ENCODE results near the gene CYB5D1.
"Not testable (repeated sequence)": the region's sequence is repeated elsewhere in the genome, so short reads cannot be mapped to it uniquely, and the experiment has no call there.

CYB5D1 gene

GRCh38 chr17:7854851-7855659 lies 2.7 kb upstream of the CYB5D1 start, which contains the start of gene TMEM88:
TMEM88 (plus strand) TSS chr17:7855066; CDS start chr17:7855075, 9 bp downstream.
- peaks cover 26% of the 10 kb centered on the region for H3K4me1 ChIP-seq (ENCODE audit: control insufficient read depth, low read depth, low read length)
- no peaks in the 10 kb centered on the region for H3K36me3 ChIP-seq (ENCODE audit: control insufficient read depth, low read depth, low read length)
- H3K27me3 ChIP-seq (ENCODE audit: control insufficient read depth, insufficient read depth, low read length), result peaks cover 58% of the 10 kb centered on the region
- H3K9ac ChIP-seq (ENCODE audit: low read length), result no peak within 1 kb of the TSS
- H3K27ac ChIP-seq (ENCODE audit: low read length), result no peak within 1 kb of the TSS
- peak within 1 kb of the TSS; percentile 80 for H3K4me3 ChIP-seq (ENCODE audit: low read length)
- no peaks in the 10 kb centered on the region for H3K9me3 ChIP-seq (ENCODE audit: control insufficient read depth, low read depth, low read length)

- Histone ChIP-seq H3K36me3 (ENCODE audit: control insufficient read depth, low read depth, low read length) (no peaks in the 10 kb centered on the region), H3K9me3 (ENCODE audit: control insufficient read depth, low read depth, low read length) (no peaks in the 10 kb centered on the region), H3K27ac (ENCODE audit: low read length) (no peak overlapping the region), H3K9ac (ENCODE audit: low read length) (no peak overlapping the region), H3K27me3 (ENCODE audit: control insufficient read depth, insufficient read depth, low read length) (peaks cover 57% of the 10 kb centered on the region), H3K4me1 (ENCODE audit: control insufficient read depth, low read depth, low read length) (peaks cover 26% of the 10 kb centered on the region), H3K4me3 (ENCODE audit: low read length) (peak overlapping the region; percentile 80)
Observed at GRCh38 chr17:7855660-7856010, 2.2 kb upstream of the CYB5D1 start.

- Histone ChIP-seq H3K4me3 (ENCODE audit: low read length) (peak overlapping the region; percentile 80), H3K36me3 (ENCODE audit: control insufficient read depth, low read depth, low read length) (no peaks in the 10 kb centered on the region), H3K27ac (ENCODE audit: low read length) (no peak overlapping the region), H3K9me3 (ENCODE audit: control insufficient read depth, low read depth, low read length) (no peaks in the 10 kb centered on the region), H3K9ac (ENCODE audit: low read length) (peak overlapping the region; percentile 87), H3K4me1 (ENCODE audit: control insufficient read depth, low read depth, low read length) (peaks cover 24% of the 10 kb centered on the region), H3K27me3 (ENCODE audit: control insufficient read depth, insufficient read depth, low read length) (peaks cover 51% of the 10 kb centered on the region)
Observed at GRCh38 chr17:7856011-7856810, 1.6 kb upstream of the CYB5D1 start.

GRCh38 chr17:7856811-7857712 lies 741 bp upstream of the CYB5D1 start, which contains the start of gene NAA38:
NAA38 (minus strand) TSS chr17:7857559; CDS start chr17:7857463, 96 bp downstream.
- peak within 1 kb of the TSS; percentile 86 for H3K27ac ChIP-seq (ENCODE audit: low read length)
- peak within 1 kb of the TSS; percentile 80 for H3K4me3 ChIP-seq (ENCODE audit: low read length)
- H3K9ac ChIP-seq (ENCODE audit: low read length), result peak within 1 kb of the TSS; percentile 87
- H3K4me1 ChIP-seq (ENCODE audit: control insufficient read depth, low read depth, low read length), result peaks cover 23% of the 10 kb centered on the region
- H3K27me3 ChIP-seq (ENCODE audit: control insufficient read depth, insufficient read depth, low read length), result peaks cover 48% of the 10 kb centered on the region
- H3K36me3 ChIP-seq (ENCODE audit: control insufficient read depth, low read depth, low read length), result no peaks in the 10 kb centered on the region
- H3K9me3 ChIP-seq (ENCODE audit: control insufficient read depth, low read depth, low read length), result no peaks in the 10 kb centered on the region

GRCh38 chr17:7858522-7858810 lies 663 bp downstream of the CYB5D1 start:
- Histone ChIP-seq H3K27me3 (ENCODE audit: control insufficient read depth, insufficient read depth, low read length) (peaks cover 34% of the 10 kb centered on the region), H3K4me3 (ENCODE audit: low read length) (peak overlapping the region; percentile 80), H3K36me3 (ENCODE audit: control insufficient read depth, low read depth, low read length) (no peaks in the 10 kb centered on the region), H3K9ac (ENCODE audit: low read length) (peak overlapping the region; percentile 87), H3K27ac (ENCODE audit: low read length) (no peak overlapping the region), H3K9me3 (ENCODE audit: control insufficient read depth, low read depth, low read length) (no peaks in the 10 kb centered on the region), H3K4me1 (ENCODE audit: control insufficient read depth, low read depth, low read length) (peaks cover 25% of the 10 kb centered on the region)

- Histone ChIP-seq H3K4me1 (ENCODE audit: control insufficient read depth, low read depth, low read length) (peaks cover 25% of the 10 kb centered on the region), H3K9me3 (ENCODE audit: control insufficient read depth, low read depth, low read length) (no peaks in the 10 kb centered on the region), H3K4me3 (ENCODE audit: low read length) (peak overlapping the region; percentile 80), H3K9ac (ENCODE audit: low read length) (peak overlapping the region; percentile 87), H3K27me3 (ENCODE audit: control insufficient read depth, insufficient read depth, low read length) (peaks cover 28% of the 10 kb centered on the region), H3K36me3 (ENCODE audit: control insufficient read depth, low read depth, low read length) (no peaks in the 10 kb centered on the region), H3K27ac (ENCODE audit: low read length) (no peak overlapping the region)
Observed at GRCh38 chr17:7859028-7859427, 1.2 kb downstream of the CYB5D1 start.

- H3K4me1 ChIP-seq (ENCODE audit: control insufficient read depth, low read depth, low read length), result peaks cover 8% of the 10 kb centered on the region
- H3K4me3 ChIP-seq (ENCODE audit: low read length), result no peak overlapping the region
- no peaks in the 10 kb centered on the region for H3K9me3 ChIP-seq (ENCODE audit: control insufficient read depth, low read depth, low read length)
- no peaks in the 10 kb centered on the region for H3K27me3 ChIP-seq (ENCODE audit: control insufficient read depth, insufficient read depth, low read length)
- no peak overlapping the region for H3K9ac ChIP-seq (ENCODE audit: low read length)
- H3K27ac ChIP-seq (ENCODE audit: low read length), result no peak overlapping the region
- H3K36me3 ChIP-seq (ENCODE audit: control insufficient read depth, low read depth, low read length), result no peaks in the 10 kb centered on the region
Observed at GRCh38 chr17:7862692-7863437, 5.1 kb downstream of the CYB5D1 start.

GRCh38 chr17:7864384-7864783 lies 6.6 kb downstream of the CYB5D1 start:
- not testable (repeated sequence) for H3K36me3 ChIP-seq (ENCODE audit: control insufficient read depth, low read depth, low read length); H3K4me3 ChIP-seq (ENCODE audit: low read length); H3K27me3 ChIP-seq (ENCODE audit: control insufficient read depth, insufficient read depth, low read length); H3K9me3 ChIP-seq (ENCODE audit: control insufficient read depth, low read depth, low read length); H3K4me1 ChIP-seq (ENCODE audit: control insufficient read depth, low read depth, low read length); H3K9ac ChIP-seq (ENCODE audit: low read length); H3K27ac ChIP-seq (ENCODE audit: low read length)

GRCh38 chr17:7864995-7865650 lies 7.3 kb downstream of the CYB5D1 start:
- Histone ChIP-seq H3K36me3 (ENCODE audit: control insufficient read depth, low read depth, low read length) (no peaks in the 10 kb centered on the region), H3K27me3 (ENCODE audit: control insufficient read depth, insufficient read depth, low read length) (no peaks in the 10 kb centered on the region), H3K27ac (ENCODE audit: low read length) (no peak overlapping the region), H3K4me3 (ENCODE audit: low read length) (no peak overlapping the region), H3K4me1 (ENCODE audit: control insufficient read depth, low read depth, low read length) (peaks cover 3% of the 10 kb centered on the region), H3K9ac (ENCODE audit: low read length) (no peak overlapping the region), H3K9me3 (ENCODE audit: control insufficient read depth, low read depth, low read length) (no peaks in the 10 kb centered on the region)

- H3K36me3 ChIP-seq (ENCODE audit: control insufficient read depth, low read depth, low read length), result no peaks in the 10 kb centered on the region
- H3K9me3 ChIP-seq (ENCODE audit: control insufficient read depth, low read depth, low read length), result no peaks in the 10 kb centered on the region
- no peaks in the 10 kb centered on the region for H3K27me3 ChIP-seq (ENCODE audit: control insufficient read depth, insufficient read depth, low read length)
- no peak overlapping the region for H3K9ac ChIP-seq (ENCODE audit: low read length)
- peaks cover under 1% of the 10 kb centered on the region for H3K4me1 ChIP-seq (ENCODE audit: control insufficient read depth, low read depth, low read length)
- no peak overlapping the region for H3K27ac ChIP-seq (ENCODE audit: low read length)
- no peak overlapping the region for H3K4me3 ChIP-seq (ENCODE audit: low read length)
Observed at GRCh38 chr17:7867881-7868329, 10.1 kb downstream of the CYB5D1 start.
